ENCODE results near the gene HMCN1.
"Not testable (repeated sequence)": the region's sequence is repeated elsewhere in the genome, so short reads cannot be mapped to it uniquely, and the experiment has no call there.

HMCN1 gene

GRCh38 chr1:185741551-185741950 lies 7.4 kb downstream of the HMCN1 start:
- no peak for DNase-seq

- DNase-seq = no peak
Observed at GRCh38 chr1:185742403-185742802, 8.2 kb downstream of the HMCN1 start.

DNA sequence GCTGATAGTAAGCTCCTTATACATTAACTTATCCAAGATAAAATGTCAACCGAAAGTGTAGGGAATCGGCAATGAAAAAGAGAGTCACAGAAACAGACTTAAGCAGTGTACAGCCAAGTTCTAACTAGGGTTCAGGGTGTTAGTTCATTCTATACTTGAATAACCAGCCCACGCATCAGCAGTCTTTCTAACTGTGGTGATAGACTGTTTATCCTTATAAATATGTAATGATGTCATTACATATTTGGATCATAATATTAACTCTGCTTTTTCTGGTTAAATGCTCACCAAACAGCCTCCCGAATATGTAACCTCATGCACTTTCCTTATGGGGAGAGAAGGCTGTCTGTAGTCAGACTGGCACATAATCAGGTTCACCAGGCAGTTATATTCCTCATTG lies 11.0 kb downstream of the HMCN1 start:
- no peak for DNase-seq

DNA sequence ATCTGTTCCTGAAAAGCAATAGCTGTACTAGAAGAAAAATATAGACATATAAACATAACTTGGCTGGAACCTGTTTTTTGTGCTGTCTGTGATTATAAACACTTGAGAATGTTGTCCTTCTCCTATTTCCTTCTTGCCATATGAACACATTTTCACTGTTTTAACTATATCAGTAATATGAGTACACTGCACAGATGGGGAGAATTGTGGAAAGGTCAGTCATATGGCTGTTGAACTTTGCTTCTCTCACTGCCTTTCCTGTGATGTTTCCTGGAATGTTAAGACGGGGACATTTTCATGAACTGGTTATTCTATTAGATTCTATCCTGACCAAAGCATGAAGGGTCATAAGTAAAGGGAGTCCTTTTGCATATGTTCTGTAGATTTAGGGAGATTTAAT lies 24.9 kb downstream of the HMCN1 start:
- no peak for DNase-seq

DNA sequence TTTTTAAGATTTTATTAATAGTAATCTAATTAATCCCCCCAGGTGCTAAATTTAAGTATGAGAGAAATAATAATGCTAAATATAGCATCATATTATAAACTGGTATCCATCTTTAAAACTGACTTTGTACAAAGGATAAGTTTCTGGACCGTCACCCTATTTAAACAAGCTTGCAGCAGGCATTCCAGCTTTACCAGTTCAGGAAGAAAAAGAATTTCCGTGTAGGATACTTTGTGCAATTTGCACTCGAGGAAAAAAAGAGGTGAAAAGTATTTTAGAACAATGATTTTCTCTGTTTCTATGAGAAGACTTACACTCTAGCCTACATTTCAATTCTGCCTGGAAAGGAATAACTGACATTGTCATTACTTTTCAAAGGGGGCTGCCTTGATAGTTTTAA lies 27.6 kb downstream of the HMCN1 start:
- DNase-seq = no peak

DNA sequence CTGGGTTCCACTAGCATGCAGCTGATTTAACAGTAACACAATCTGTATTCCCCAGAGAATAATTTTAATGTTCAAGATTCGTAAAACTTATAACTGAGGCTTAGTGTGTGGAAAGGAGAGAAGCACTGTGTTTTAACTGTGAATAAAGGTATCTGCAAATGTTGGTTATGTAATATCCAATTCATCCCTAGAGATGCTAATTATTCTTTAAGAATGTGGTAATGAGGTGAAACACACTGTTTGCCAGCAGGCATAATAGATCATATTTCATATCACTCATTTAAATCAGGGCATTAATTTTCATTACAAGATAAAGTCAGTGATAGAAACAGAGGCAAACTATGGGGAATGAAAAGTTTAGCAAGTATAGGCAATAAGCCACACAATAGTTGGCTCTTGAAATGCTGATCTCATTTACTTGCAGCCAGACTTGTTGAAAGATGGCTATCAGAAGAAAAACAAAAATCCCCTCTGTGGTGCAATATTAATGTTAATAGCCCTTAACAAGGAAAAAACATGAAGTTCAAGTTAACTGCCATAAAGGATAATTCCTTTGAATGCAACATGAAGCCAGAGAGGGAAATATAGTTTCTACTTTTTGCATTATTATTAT lies 33.4 kb downstream of the HMCN1 start:
- DNase-seq = no peak

- no peak for DNase-seq
Observed at GRCh38 chr1:185768371-185768770, 34.2 kb downstream of the HMCN1 start.

DNA sequence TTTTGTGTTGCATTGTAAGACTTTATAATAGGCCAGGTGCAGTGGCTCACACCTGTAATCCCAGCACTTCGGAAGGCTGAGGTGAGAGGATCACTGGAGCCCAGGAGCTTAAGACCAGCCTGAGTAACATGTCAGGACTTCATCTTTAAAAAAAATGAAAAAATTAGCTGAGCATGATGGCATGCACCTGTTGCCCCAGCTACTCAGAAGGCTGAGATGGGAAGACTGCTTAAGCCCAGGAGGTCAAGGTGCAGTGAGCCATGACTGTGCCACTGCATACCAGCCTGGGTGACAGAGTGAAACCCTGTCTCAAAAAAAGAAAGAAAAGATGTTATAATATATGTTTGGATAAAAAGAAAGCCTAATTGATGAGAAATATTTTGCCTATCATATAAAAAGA lies 34.9 kb downstream of the HMCN1 start:
- no peak for DNase-seq

- DNase-seq = no peak
Observed at GRCh38 chr1:185774394-185774793, 40.2 kb downstream of the HMCN1 start.

DNA sequence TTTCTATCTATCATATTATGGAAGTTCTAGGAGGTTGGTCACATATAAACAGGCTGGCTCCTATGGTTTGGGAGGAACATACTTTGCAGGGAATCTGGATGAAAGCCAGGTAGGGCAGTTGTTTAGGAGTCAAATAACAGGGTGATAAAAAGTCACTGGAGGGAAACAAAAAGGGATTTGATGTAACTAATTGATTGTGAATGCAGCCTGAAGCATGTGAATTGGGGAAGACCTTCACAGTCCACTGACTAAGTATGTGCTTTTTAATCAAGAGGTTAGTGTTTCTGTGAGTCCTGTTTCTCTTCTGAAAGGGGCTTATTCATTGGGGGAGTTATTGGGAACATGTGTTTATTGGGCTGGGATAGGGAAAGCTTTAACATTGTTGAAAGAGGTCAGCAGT lies 41.3 kb downstream of the HMCN1 start:
- no peak for DNase-seq

DNA sequence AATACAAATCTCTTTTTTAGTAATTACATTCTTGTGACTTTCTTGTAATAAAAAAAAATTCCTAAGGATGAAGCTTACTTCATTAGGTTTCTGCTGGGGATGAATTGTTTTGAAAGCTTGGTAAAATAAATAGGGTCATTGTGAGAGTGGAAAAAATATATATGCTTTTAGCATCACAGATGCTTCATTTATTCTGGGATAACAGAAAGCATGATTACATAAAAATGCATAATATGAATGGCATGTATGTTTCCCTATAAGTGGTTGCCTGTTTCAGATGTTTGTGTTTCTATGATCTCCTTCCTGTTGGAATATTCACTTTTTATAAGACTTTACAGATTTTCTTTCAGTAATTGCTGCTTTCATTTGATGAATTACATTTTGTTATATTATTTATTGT lies 42.3 kb downstream of the HMCN1 start:
- DNase-seq = no peak

GRCh38 chr1:185783860-185784259 lies 49.7 kb downstream of the HMCN1 start:
- DNase-seq = not testable (repeated sequence)

GRCh38 chr1:185785586-185785985 lies 51.4 kb downstream of the HMCN1 start:
- DNase-seq = no peak

DNA sequence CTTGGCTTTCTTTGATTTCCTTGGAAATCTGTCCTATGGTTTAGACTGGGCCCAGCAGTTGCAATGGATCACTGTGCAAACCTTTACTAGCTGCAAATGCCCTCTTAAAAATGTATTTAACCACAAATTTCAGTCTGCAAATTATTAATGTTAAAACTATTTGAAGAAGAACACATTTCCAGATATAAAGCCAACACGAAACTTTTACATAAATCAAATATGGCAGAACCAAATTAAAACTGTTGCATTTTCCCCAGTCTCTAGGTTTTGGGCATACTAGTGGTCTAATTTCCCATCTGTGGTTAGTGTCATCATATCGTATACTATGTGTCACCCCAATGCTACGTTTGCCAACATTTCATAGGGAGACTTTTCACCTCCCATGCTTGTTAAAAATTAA lies 52.3 kb downstream of the HMCN1 start:
- DNase-seq = no peak

DNA sequence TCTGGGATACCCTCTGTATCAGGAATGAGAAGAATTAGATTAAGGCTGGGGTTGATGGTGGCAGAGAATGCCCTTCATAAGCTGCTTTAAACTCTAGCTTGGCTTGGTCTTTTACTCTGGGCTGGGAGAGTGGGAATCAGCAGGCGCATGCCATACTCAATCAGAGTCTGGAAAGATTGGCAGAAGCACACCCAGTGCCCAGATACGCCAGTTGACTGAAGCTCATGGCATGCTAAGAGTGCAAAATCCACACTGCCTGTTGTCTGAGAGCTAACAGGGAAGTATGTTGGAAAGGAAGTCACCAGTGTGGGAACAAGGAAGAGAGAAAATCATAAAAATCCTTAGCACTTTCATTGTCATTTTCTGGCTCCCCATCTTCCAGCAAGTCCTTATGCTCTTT lies 53.0 kb downstream of the HMCN1 start:
- DNase-seq = no peak

DNA sequence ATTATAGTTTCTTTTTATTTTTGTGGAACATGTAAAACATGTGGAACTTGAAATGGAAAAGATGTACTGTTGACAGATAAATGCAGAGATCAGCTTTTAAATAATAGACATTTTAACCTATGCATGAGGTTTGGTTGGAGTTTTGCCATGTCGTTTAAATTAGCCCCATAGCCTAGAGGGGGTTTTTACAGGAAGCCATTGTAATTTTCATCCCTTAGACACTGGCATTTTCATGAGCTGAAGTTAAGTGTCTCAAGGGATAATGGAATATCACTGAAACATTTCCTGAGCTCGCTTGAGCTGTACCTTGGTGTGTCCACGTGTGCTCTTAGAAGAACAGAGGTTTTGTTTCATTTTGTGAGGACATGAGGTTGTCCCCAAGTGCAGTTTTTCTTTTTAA lies 54.2 kb downstream of the HMCN1 start:
- no peak for DNase-seq

DNA sequence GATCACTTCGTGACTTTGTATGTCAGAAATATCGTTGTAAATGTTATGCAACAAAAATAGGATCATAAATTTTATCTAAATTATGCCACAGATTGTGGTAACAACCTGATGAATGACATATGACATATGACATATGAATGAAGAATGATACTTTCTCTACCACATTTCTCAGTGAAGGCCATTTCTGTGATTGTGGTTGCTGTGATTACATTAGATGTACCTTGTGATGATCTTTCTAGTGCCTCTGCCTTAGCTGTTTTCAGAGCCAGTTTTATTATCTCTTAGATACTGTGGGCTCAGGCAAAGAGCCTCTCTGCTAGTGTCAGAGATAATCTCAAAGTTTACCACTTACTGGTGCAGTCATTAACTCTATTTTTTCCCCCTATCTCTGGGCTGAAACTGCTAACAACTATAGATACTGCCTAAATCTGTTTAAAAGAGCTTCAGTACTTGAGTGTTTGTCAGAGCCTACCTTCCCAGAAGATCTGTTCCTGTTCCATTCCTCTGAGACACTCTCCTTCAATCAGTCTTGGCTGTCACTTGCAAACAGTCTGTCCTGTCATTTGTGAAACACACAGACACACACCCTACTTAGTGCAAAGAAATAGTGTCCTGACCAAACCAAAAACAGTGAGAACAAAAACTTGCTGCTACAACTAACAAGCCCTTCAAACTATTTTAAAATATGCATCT lies 55.5 kb downstream of the HMCN1 start:
- DNase-seq = no peak

GRCh38 chr1:185790194-185790735 lies 56.1 kb downstream of the HMCN1 start:
- DNase-seq = no peak

DNA sequence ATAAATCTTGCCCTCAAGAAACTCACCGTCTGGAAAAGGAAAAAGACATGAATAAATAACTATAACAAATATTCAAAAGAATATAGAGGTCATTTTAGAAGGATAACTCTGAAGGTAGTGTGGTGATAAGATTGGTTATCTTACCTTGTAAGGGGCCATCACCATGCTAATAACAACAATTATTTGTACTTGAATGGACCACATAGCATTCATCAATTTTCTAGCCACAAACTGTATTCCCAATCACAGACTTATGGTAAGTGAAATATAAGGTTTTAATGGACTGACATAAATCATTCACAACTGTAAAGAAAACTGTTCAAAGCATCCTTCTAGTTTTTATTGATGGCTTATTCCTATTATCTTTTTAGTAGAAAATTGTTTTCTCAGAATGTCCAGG lies 57.8 kb downstream of the HMCN1 start:
- DNase-seq = no peak

DNA sequence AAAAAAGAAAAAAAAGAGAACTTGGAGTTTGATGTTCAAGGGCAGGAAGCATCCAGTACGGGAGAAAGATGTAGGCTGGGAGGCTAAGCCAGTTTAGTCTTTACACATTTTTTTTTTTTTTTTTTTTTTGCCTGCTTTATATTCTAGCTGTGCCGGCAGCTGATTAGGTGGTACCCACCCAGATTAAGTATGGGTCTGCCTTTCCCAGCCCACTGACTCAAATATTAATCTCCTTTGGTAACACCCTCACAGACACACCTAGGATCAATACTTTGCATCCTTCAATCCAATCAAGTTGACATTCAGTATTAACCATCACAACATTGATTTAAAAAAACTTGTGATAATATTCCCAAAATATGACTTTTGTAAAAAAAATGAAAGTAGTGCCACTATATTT lies 60.3 kb downstream of the HMCN1 start:
- DNase-seq = not testable (repeated sequence)

DNA sequence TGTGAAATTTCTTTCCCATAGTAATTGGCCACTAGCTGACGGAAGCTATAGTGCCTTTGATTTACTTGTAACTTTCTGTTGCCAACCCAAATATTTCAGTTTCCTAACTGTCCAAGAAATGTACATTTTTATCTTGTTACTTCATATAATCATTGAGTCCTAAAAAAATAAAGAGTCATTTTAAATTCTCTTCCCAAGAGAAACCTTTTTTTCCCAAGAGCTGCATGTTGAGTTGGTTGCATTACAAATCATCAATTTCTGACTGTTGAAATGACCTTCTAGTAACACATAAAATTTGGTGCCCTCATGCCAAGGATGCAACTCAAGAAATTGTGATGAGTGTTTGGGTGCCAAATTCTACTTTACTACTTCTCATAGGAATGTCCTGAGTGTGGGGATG lies 61.0 kb downstream of the HMCN1 start:
- no peak for DNase-seq

DNA sequence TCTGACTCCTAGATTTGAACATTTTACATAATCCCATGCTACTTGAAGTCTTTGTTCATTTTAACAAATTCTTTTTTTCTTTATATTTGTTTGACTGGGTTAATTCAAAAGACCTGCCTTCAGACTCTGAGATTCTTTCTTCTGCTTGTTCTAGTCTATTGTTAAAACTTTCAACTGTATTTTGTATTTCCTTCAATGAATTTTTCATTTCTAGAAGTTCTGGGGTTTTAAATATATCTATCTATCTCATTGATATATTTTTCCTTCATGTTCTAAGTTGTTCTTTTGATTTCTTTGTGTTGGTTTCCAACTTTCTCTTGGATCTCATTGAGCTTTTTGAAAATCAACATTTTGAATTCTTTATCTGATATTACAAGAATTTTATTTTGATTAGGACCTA lies 64.3 kb downstream of the HMCN1 start:
- no peak for DNase-seq

- no peak for DNase-seq
Observed at GRCh38 chr1:185803241-185803640, 69.0 kb downstream of the HMCN1 start.

DNA sequence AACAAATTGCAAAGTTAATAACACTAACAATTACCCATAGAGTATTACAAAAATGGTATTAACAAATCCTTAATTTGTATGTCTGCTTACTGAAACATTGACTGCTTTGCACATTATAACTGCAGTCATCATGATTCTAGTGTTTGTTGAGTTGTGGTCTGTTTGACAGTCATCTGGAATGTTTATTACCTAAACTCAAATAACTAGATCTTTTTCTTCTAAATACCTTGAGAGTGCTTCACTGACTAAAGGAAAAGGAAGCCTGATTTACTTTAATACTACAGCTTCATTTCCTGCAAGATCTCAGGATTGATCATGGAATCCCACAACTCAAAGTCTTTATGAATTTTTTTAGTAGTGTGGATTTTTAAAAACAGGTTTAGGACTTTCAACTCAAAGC lies 70.0 kb downstream of the HMCN1 start:
- DNase-seq = no peak

DNA sequence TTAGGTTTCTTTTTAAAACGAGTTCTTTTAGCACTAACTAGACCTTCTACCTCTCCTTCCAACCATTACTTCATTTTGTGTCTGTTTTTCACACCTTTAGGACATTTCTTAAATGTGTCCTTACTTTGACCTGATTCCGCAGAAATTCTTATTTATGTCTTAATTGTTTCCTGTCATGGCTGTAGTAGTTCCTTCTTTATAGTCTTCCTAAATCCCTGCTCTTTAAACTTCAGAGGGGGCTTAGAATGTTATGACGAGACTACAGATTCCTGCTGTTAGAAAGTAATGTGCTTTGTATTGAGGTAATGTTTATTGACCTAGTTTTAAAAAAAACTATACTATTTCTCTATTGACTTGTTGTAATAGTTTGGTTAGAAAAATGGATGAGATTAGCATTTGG lies 70.4 kb downstream of the HMCN1 start:
- DNase-seq = no peak
